Smooth muscle cell (in vitro differentiated cells): ENCODE measurements around the gene EMP1. TPM values are rescaled to one million over a fixed set of nuclear protein-coding genes. Genes with fewer than 3 reads are reported as not detected.

ENCODE experiments used
- DNase-seq: peaks from one replicate; lab custom pipeline; 2025; ENCODE audit not compliant: unreplicated experiment; lab: John Stamatoyannopoulos, UW
- H2AFZ ChIP-seq: fragments of 200-600 bp; sonication (generic); 2 replicates; pipeline ENCODE4 v1.6.0; 2016; ENCODE audit warnings: antibody characterized with exemption, low read depth, mild to moderate bottlenecking
- H3F3A ChIP-seq: fragments of 200-600 bp; sonication (generic); 2 replicates; pipeline ENCODE4 v1.6.0; 2017; ENCODE audit warnings: antibody characterized with exemption, low read depth
- H3K27ac ChIP-seq: fragments of 200-600 bp; sonication (generic); 2 replicates; pipeline ENCODE4 v1.5.1; 2016; ENCODE audit warnings: low read depth, mild to moderate bottlenecking
- H3K27me3 ChIP-seq: fragments of 200-600 bp; sonication (generic); 2 replicates; pipeline ENCODE4 v1.6.1; 2016; ENCODE audit warnings: low read depth, mild to moderate bottlenecking
- H3K36me3 ChIP-seq: fragments of 200-600 bp; sonication (generic); 2 replicates; pipeline ENCODE4 v1.5.1; 2016; ENCODE audit warnings: low read depth
- H3K4me1 ChIP-seq: fragments of 200-600 bp; sonication (generic); 2 replicates; pipeline ENCODE4 v1.5.1; 2016; ENCODE audit warnings: low read depth
- H3K4me2 ChIP-seq: fragments of 200-600 bp; sonication (generic); 2 replicates; pipeline ENCODE4 v1.6.0; 2016; ENCODE audit warnings: mild to moderate bottlenecking
- H3K4me3 ChIP-seq: fragments of 200-600 bp; sonication (generic); 2 replicates; pipeline ENCODE4 v1.5.1; 2016; ENCODE audit warnings: mild to moderate bottlenecking
- H3K79me2 ChIP-seq: fragments of 200-600 bp; sonication (generic); 2 replicates; pipeline ENCODE4 v1.6.0; 2016; ENCODE audit warnings: low read depth, mild to moderate bottlenecking
- H3K9ac ChIP-seq: fragments of 200-600 bp; sonication (generic); 2 replicates; pipeline ENCODE4 v1.6.0; 2016; ENCODE audit warnings: low read depth
- H3K9me3 ChIP-seq: fragments of 200-600 bp; sonication (generic); replicated peaks from 2 replicates; pipeline ENCODE4 v1.5.1; 2016; ENCODE audit warnings: low read depth
- H4K20me1 ChIP-seq: fragments of 200-600 bp; sonication (generic); 2 replicates; pipeline ENCODE4 v1.6.0; 2016; ENCODE audit warnings: low read depth
- WGBS: methylation state at CpG from one replicate; pipeline ENCODE4 v1.1.7; 2016; ENCODE audit warnings: low lambda C conversion rate; 5-methylcytosine and 5-hydroxymethylcytosine counted together
- polyA plus RNA-seq: library from polyadenylated mRNA; unstranded; fragments of >200 nt; fragmentation: Nextera tagmentation; extraction: Ambion mirVana; gene quantifications from 2 replicates; pipeline ENCODE4 v1.2.1, GENCODE V29; 2016
- total RNA-seq: library from RNA; depleted of rRNA; stranded (reverse); fragments of >200 nt; gene quantifications from 2 replicates; pipeline ENCODE4 v1.2.3, GENCODE V29; 2014
- TF ChIP-seq, protein P1 (sequence below): fragments of 200-600 bp; sonication (generic); IDR thresholded peaks from 2 replicates; pipeline ENCODE4 v1.5.1; 2017; ENCODE audit warnings: borderline replicate concordance, mild to moderate bottlenecking, antibody characterized with exemption; ENCODE audit not compliant: insufficient read depth, poor library complexity, severe bottlenecking

EMP1 gene
- total and polyA plus RNA-seq, 2 experiments from 2014 or later: 13.2 to 52.0 TPM

DNA sequence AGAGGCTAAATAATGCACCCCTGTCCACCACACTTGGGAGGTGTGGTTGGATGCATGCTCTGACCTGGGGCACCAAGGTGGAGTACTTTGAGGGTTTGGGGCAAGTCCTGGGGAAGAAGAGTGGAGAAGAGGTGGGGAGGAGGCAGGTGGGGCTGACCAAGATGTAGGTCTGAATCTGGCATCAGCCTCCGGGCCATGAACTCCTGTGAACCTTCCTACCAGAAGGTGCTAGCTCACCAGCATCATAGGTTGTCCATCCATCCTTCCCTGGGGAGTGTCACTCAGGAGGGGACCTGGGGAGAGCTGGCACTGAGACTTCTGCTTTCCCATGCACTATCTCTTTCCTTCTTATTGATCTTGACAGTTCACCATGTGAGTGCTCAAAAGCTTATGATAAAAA is 13.6 kb upstream of the EMP1 start:
- Histone ChIP-seq H3K4me2 (no peak overlapping the region), H3F3A (peaks cover 12% of the 10 kb centered on the region), H3K9ac (no peak overlapping the region), H3K79me2 (no peaks in the 10 kb centered on the region), H3K27me3 (no peaks in the 10 kb centered on the region), H3K9me3 (no peaks in the 10 kb centered on the region), H3K4me3 (no peak overlapping the region), H3K4me1 (peaks cover 12% of the 10 kb centered on the region), H3K36me3 (no peaks in the 10 kb centered on the region), H4K20me1 (no peaks in the 10 kb centered on the region), H2AFZ (no peak overlapping the region), H3K27ac (no peak overlapping the region)
- DNase-seq: no peak
- TF ChIP-seq, protein P1, sequence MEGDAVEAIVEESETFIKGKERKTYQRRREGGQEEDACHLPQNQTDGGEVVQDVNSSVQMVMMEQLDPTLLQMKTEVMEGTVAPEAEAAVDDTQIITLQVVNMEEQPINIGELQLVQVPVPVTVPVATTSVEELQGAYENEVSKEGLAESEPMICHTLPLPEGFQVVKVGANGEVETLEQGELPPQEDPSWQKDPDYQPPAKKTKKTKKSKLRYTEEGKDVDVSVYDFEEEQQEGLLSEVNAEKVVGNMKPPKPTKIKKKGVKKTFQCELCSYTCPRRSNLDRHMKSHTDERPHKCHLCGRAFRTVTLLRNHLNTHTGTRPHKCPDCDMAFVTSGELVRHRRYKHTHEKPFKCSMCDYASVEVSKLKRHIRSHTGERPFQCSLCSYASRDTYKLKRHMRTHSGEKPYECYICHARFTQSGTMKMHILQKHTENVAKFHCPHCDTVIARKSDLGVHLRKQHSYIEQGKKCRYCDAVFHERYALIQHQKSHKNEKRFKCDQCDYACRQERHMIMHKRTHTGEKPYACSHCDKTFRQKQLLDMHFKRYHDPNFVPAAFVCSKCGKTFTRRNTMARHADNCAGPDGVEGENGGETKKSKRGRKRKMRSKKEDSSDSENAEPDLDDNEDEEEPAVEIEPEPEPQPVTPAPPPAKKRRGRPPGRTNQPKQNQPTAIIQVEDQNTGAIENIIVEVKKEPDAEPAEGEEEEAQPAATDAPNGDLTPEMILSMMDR: no peak
- 95% methylated on average over 1 of the region's 1 CpG for WGBS

DNA sequence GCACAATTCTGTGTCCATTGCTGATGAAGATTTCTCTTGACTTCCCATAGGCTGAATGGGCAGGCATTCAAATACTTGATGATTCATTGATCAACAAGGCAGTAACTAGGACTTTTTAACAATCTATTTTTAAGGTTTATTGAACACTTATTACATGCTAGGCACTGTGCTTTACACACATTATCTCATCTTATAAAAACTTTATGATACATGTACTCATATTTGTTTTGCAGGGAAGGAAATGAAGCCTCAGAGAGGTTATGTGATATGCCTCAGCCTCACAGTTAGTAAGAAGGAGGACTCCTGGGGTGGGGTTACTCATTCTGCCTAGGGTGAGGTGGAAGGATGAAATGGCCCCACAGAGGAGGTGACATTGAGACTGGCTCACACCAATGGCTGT is 12.9 kb upstream of the EMP1 start:
- TF ChIP-seq, protein P1: no peak
- peaks cover 11% of the 10 kb centered on the region for H3K4me1 ChIP-seq
- no peaks in the 10 kb centered on the region for H3K9me3 ChIP-seq
- H3K36me3 ChIP-seq: no peaks in the 10 kb centered on the region
- H3F3A ChIP-seq: peaks cover 12% of the 10 kb centered on the region
- no peak overlapping the region for H2AFZ ChIP-seq
- no peaks in the 10 kb centered on the region for H4K20me1 ChIP-seq
- no peak for DNase-seq
- no peaks in the 10 kb centered on the region for H3K79me2 ChIP-seq
- H3K9ac ChIP-seq: no peak overlapping the region
- H3K27me3 ChIP-seq: no peaks in the 10 kb centered on the region
- no peak overlapping the region for H3K4me2 ChIP-seq
- no peak overlapping the region for H3K27ac ChIP-seq
- H3K4me3 ChIP-seq: no peak overlapping the region

DNA sequence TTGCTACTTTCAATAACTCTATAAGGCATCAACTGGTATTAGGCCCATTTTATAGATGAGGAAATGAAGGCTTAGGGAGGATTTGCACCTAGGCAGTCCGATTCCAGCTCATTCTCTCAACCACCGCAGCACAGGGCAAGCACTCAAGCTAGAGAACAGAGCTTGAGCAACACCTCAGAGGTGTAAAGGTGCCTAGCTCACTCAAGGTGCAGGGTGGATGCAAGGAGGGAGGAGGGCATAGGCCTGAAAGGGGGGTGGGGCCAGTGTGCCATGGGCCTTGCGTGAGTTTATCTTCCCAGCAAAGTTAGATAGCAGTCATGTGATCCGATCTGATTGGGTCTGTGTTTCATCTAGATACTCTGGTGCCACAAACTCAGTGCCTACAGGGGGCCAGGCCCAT is 10.2 kb upstream of the EMP1 start:
- peaks cover 7% of the 10 kb centered on the region for H3F3A ChIP-seq
- no peaks in the 10 kb centered on the region for H3K27me3 ChIP-seq
- no peak for DNase-seq
- H3K4me3 ChIP-seq: no peak overlapping the region
- TF ChIP-seq, protein P1: no peak
- no peaks in the 10 kb centered on the region for H3K4me1 ChIP-seq
- H4K20me1 ChIP-seq: no peaks in the 10 kb centered on the region
- no peaks in the 10 kb centered on the region for H3K79me2 ChIP-seq
- no peaks in the 10 kb centered on the region for H3K36me3 ChIP-seq
- WGBS: 66% methylated on average over 4 of the region's 4 CpGs
- H3K27ac ChIP-seq: no peak overlapping the region
- no peaks in the 10 kb centered on the region for H3K9me3 ChIP-seq
- no peak overlapping the region for H2AFZ ChIP-seq
- H3K9ac ChIP-seq: no peak overlapping the region
- no peak overlapping the region for H3K4me2 ChIP-seq

DNA sequence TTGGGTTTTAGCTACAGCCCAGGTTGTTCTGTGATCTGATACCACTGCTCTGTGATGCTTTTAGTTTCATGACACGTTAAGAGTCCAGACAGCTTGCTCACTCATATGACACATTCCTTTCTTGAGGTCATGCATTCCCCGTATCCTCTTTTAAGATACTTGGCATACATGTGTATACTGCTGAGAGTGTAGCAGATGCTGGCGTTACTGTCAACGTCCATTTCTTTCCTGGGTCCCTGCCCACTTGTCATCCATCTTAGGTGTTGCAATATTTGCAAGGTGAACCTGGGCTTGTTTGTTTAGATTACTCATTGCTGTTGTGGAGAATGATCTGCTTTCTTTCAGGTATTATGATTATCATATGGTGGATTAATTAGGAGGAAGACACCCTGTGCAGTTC is 9.1 kb upstream of the EMP1 start:
- no peaks in the 10 kb centered on the region for H3K9me3 ChIP-seq
- TF ChIP-seq, protein P1: no peak
- H3K4me2 ChIP-seq: no peak overlapping the region
- 34% methylated on average over 4 of the region's 4 CpGs for WGBS
- H3F3A ChIP-seq: no peaks in the 10 kb centered on the region
- H3K36me3 ChIP-seq: no peaks in the 10 kb centered on the region
- no peaks in the 10 kb centered on the region for H3K27me3 ChIP-seq
- no peaks in the 10 kb centered on the region for H3K4me1 ChIP-seq
- H3K27ac ChIP-seq: peak overlapping the region; percentile 69
- no peaks in the 10 kb centered on the region for H4K20me1 ChIP-seq
- no peak for DNase-seq
- no peak overlapping the region for H3K9ac ChIP-seq
- no peak overlapping the region for H3K4me3 ChIP-seq
- H3K79me2 ChIP-seq: no peaks in the 10 kb centered on the region
- H2AFZ ChIP-seq: no peak overlapping the region
